HG02571 (cell line): ENCODE measurements around the gene SCD.

Source experiments
- ATAC-seq: cut with Tn5 transposase; IDR thresholded peaks from one replicate; pipeline ENCODE4 v1.9.1; 2021; ENCODE audit warnings: mild to moderate bottlenecking, moderate library complexity; ENCODE audit not compliant: unreplicated experiment

Gene SCD

GRCh38 chr10:100391163-100392002 lies 44.4 kb downstream of the SCD start:
- ATAC-seq: no peak

- no peak for ATAC-seq
Observed at GRCh38 chr10:100392686-100393003, 45.6 kb downstream of the SCD start.

- ATAC-seq: no peak
Observed at GRCh38 chr10:100395626-100396025, 48.6 kb downstream of the SCD start.

GRCh38 chr10:100396605-100397004 lies 49.6 kb downstream of the SCD start:
- ATAC-seq: no peak

- ATAC-seq: no peak
Observed at GRCh38 chr10:100401631-100402328, 54.7 kb downstream of the SCD start.

GRCh38 chr10:100403734-100404133 lies 56.7 kb downstream of the SCD start:
- ATAC-seq: no peak

GRCh38 chr10:100413173-100413572 lies 66.1 kb downstream of the SCD start:
- ATAC-seq: no peak
